DND-41 (cell line): ENCODE results near the gene GBP1.

Experiments used
- ATAC-seq: fragments of 200-7000 bp; cut with Tn5 transposase; 3 replicates; pipeline ENCODE4 v1.9.1; 2021; ENCODE audit warnings: low read depth; ENCODE audit not compliant: insufficient read depth
- DNase-seq: peaks from one replicate; pipeline ENCODE4 v3.0.0-alpha.2; 2020
- H2AFZ ChIP-seq: 2 replicates; pipeline ENCODE4 v1.6.0; 2012; ENCODE audit warnings: low read depth, low read length
- H3K27ac ChIP-seq: 2 replicates; pipeline ENCODE4 v1.5.1; 2012; ENCODE audit warnings: low read length, inconsistent platforms
- H3K27me3 ChIP-seq: fragments of 200-600 bp; sonication (generic); 2 replicates; pipeline ENCODE4 v1.6.0; 2012; ENCODE audit warnings: low read length, mild to moderate bottlenecking, inconsistent platforms; ENCODE audit not compliant: insufficient read depth, poor library complexity
- H3K36me3 ChIP-seq: 2 replicates; pipeline ENCODE4 v1.5.1; 2012; ENCODE audit warnings: low read length, inconsistent platforms; ENCODE audit not compliant: insufficient read depth
- H3K4me1 ChIP-seq: 2 replicates; pipeline ENCODE4 v1.5.1; 2012; ENCODE audit warnings: mild to moderate bottlenecking, low read length; ENCODE audit not compliant: insufficient read depth
- H3K4me2 ChIP-seq: 2 replicates; pipeline ENCODE4 v1.6.0; 2012; ENCODE audit warnings: mild to moderate bottlenecking, moderate library complexity, low read length, inconsistent platforms; ENCODE audit not compliant: insufficient read depth
- H3K4me3 ChIP-seq, 2 experiments: fragments of 200-600 bp in 1 of 2; shearing (Covaris generic) in 1 of 2; 2 replicates each; pipeline ENCODE4 v1.5.1; 2012 to 2016; ENCODE audit warnings: inconsistent platforms in 2 of 2, low read length in 2 of 2, mild to moderate bottlenecking in 2 of 2, low read depth in 1 of 2, moderate library complexity in 1 of 2
- H3K79me2 ChIP-seq: 2 replicates; pipeline ENCODE4 v1.6.0; 2012; ENCODE audit warnings: low read length, inconsistent platforms; ENCODE audit not compliant: insufficient read depth
- H3K9ac ChIP-seq: 2 replicates; pipeline ENCODE4 v1.6.0; 2012; ENCODE audit warnings: low read depth, mild to moderate bottlenecking, inconsistent platforms, low read length, moderate library complexity
- H3K9me3 ChIP-seq: 2 replicates; pipeline ENCODE4 v1.5.1; 2012; ENCODE audit warnings: low read length, moderate library complexity, mild to moderate bottlenecking, inconsistent platforms; ENCODE audit not compliant: insufficient read depth, severe bottlenecking
- H4K20me1 ChIP-seq: 2 replicates; pipeline ENCODE4 v1.6.0; 2012; ENCODE audit warnings: low read length; ENCODE audit not compliant: insufficient read depth
- EZH2 ChIP-seq: IDR thresholded peaks from 3 replicates; pipeline ENCODE4 v1.6.1; 2012; ENCODE audit warnings: borderline replicate concordance, low read depth, mild to moderate bottlenecking, moderate library complexity, low read length, inconsistent platforms; ENCODE audit not compliant: severe bottlenecking
- TF ChIP-seq, protein P1 (sequence below): IDR thresholded peaks from 2 replicates; pipeline ENCODE4 v1.5.1; 2012; ENCODE audit warnings: borderline replicate concordance, low read length, moderate library complexity, mild to moderate bottlenecking; ENCODE audit not compliant: poor library complexity, severe bottlenecking; ENCODE audit errors: extremely low read depth

GBP1 gene

GRCh38 chr1:89070509-89070908 is 5.5 kb upstream of the GBP1 start:
- peak overlapping the region; percentile 73 for H3K4me2 ChIP-seq
- peaks cover 31% of the 10 kb centered on the region for H3K4me1 ChIP-seq
- H3K79me2 ChIP-seq = no peaks in the 10 kb centered on the region
- peak; percentile 74 for ATAC-seq
- peak overlapping the region; percentile 90 for H3K27ac ChIP-seq
- DNase-seq = peak; percentile 30
- H4K20me1 ChIP-seq = no peaks in the 10 kb centered on the region
- peaks cover 4% of the 10 kb centered on the region for H3K9me3 ChIP-seq
- H3K9ac ChIP-seq = peak overlapping the region; percentile 66
- H2AFZ ChIP-seq = peak overlapping the region; percentile 70
- peak overlapping the region; percentile 23 to 53; a peak in 2 of 4 replicates for H3K4me3 ChIP-seq
- TF ChIP-seq EZH2 = no peak
- no peaks in the 10 kb centered on the region for H3K36me3 ChIP-seq
- H3K27me3 ChIP-seq = no peaks in the 10 kb centered on the region

DNA sequence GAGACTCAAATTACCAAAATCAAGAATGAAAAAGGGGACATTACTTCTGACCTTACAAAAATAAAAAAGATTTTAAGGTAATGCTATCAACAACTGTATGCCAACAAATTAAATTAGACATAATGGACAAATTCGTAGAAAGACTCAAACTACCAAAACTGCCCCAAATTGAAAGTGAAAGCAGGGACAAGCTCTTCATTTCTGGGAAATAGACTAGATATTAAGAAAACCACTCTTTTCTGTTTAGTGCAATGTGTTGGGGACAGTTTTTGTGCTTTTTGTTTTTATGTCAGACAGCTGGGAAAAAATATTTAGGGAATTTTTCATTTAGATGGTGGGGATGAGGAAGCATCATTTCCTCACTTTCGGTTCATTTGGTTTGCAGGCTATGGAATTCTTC is 4.9 kb upstream of the GBP1 start:
- Histone ChIP-seq H4K20me1 (no peaks in the 10 kb centered on the region), H3K79me2 (peaks cover 1% of the 10 kb centered on the region; the same call in 1 of the 2 replicates), H3K4me3 (peak overlapping the region; percentile 23 to 53), H3K9me3 (peaks cover 4% of the 10 kb centered on the region), H2AFZ (peak overlapping the region; percentile 70), H3K36me3 (no peaks in the 10 kb centered on the region), H3K27me3 (no peaks in the 10 kb centered on the region), H3K4me1 (peaks cover 34% of the 10 kb centered on the region), H3K27ac (peak overlapping the region; percentile 90), H3K4me2 (peak overlapping the region; percentile 73), H3K9ac (peak overlapping the region; percentile 66)
- DNase-seq (no peak), ATAC-seq (peak; percentile 62)
- TF ChIP-seq EZH2 = no peak
- TF ChIP-seq, protein P1, sequence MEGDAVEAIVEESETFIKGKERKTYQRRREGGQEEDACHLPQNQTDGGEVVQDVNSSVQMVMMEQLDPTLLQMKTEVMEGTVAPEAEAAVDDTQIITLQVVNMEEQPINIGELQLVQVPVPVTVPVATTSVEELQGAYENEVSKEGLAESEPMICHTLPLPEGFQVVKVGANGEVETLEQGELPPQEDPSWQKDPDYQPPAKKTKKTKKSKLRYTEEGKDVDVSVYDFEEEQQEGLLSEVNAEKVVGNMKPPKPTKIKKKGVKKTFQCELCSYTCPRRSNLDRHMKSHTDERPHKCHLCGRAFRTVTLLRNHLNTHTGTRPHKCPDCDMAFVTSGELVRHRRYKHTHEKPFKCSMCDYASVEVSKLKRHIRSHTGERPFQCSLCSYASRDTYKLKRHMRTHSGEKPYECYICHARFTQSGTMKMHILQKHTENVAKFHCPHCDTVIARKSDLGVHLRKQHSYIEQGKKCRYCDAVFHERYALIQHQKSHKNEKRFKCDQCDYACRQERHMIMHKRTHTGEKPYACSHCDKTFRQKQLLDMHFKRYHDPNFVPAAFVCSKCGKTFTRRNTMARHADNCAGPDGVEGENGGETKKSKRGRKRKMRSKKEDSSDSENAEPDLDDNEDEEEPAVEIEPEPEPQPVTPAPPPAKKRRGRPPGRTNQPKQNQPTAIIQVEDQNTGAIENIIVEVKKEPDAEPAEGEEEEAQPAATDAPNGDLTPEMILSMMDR = no peak

DNA sequence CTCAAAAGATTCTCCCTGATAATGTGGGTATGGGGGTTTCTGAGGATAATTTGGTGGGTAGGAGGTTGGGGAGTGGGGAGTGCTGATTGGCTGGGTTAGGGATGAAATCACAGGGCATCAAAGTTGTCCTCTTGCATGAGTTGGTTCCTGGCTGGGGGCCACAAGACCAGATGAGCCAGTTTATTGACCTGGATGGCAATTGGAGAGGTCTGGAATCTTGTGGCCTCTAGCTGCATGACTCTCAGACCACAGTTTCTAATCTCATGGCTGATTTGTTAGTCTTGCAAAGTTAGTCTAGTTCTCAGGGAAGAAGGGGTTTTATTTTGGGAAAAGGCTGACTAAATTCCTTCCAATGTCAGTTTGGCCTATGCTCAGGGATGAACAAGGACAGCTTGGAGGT is 3.3 kb upstream of the GBP1 start:
- TF ChIP-seq EZH2 = no peak
- TF ChIP-seq, protein P1 = no peak
- Histone ChIP-seq H3K4me2 (no peak overlapping the region), H4K20me1 (no peaks in the 10 kb centered on the region), H3K36me3 (no peaks in the 10 kb centered on the region), H3K9ac (no peak overlapping the region), H3K27ac (peak overlapping the region; percentile 12; the same call in 1 of the 2 replicates), H3K4me3 (no peak overlapping the region), H2AFZ (peak overlapping the region; percentile 19), H3K27me3 (no peaks in the 10 kb centered on the region), H3K4me1 (peaks cover 50% of the 10 kb centered on the region), H3K9me3 (no peaks in the 10 kb centered on the region), H3K79me2 (peaks cover 14% of the 10 kb centered on the region)
- no peak for DNase-seq
- ATAC-seq = no peak

- Histone ChIP-seq H3K4me3 (peak overlapping the region; percentile 32 to 66; a peak in 3 of 4 replicates), H3K27ac (peak overlapping the region; percentile 81), H3K27me3 (no peaks in the 10 kb centered on the region), H3K4me1 (peaks cover 54% of the 10 kb centered on the region), H3K79me2 (peaks cover 21% of the 10 kb centered on the region), H3K36me3 (peaks cover 13% of the 10 kb centered on the region), H3K9me3 (no peaks in the 10 kb centered on the region), H3K9ac (peak overlapping the region; percentile 62), H2AFZ (peak overlapping the region; percentile 80), H3K4me2 (peak overlapping the region; percentile 63), H4K20me1 (no peaks in the 10 kb centered on the region)
- TF ChIP-seq, protein P1 = no peak
- TF ChIP-seq EZH2 = no peak
- DNase-seq (no peak), ATAC-seq (peak; percentile 68)
Observed at GRCh38 chr1:89064632-89065031, 376 bp downstream of the GBP1 start.
